ENCODE data around the gene ACTL7B.
"Not testable (repeated sequence)": the region's sequence is repeated elsewhere in the genome, so short reads cannot be mapped to it uniquely, and the experiment has no call there.

The ACTL7B gene

GRCh38 chr9:108839561-108839960 lies 16.2 kb downstream of the ACTL7B start:
- H3K4me1 ChIP-seq (ENCODE audit: control insufficient read depth in 1 of 2, insufficient read depth in 2 of 2, low read length in 2 of 2); H3K4me3 ChIP-seq (ENCODE audit: low read depth in 1 of 2, low read length in 2 of 2); H3K27me3 ChIP-seq (ENCODE audit: low read depth, low read length); H3K27ac ChIP-seq (ENCODE audit: low read length); H3K9me3 ChIP-seq (ENCODE audit: control insufficient read depth in 1 of 2, low read length in 2 of 2); H3K36me3 ChIP-seq (ENCODE audit: control insufficient read depth in 1 of 2, insufficient read depth in 2 of 2, low read length in 2 of 2): not testable (repeated sequence)

- H3K36me3 ChIP-seq (ENCODE audit: control insufficient read depth in 1 of 2, insufficient read depth in 2 of 2, low read length in 2 of 2) = no peaks in the 10 kb centered on the region
- H3K27me3 ChIP-seq (ENCODE audit: low read depth, low read length) = no peaks in the 10 kb centered on the region
- no peaks in the 10 kb centered on the region for H3K9me3 ChIP-seq (ENCODE audit: control insufficient read depth in 1 of 2, low read length in 2 of 2)
- H3K27ac ChIP-seq (ENCODE audit: low read length) = no peak overlapping the region
- H3K4me1 ChIP-seq (ENCODE audit: control insufficient read depth in 1 of 2, insufficient read depth in 2 of 2, low read length in 2 of 2) = no peaks in the 10 kb centered on the region
- no peak overlapping the region for H3K4me3 ChIP-seq (ENCODE audit: low read depth in 1 of 2, low read length in 2 of 2)
These were observed 17.8 kb downstream of the ACTL7B start for GRCh38 chr9:108838017-108838416.

- Histone ChIP-seq H3K36me3 (ENCODE audit: control insufficient read depth in 1 of 2, insufficient read depth in 2 of 2, low read length in 2 of 2) (no peaks in the 10 kb centered on the region), H3K4me1 (ENCODE audit: control insufficient read depth in 1 of 2, insufficient read depth in 2 of 2, low read length in 2 of 2) (no peaks in the 10 kb centered on the region), H3K4me3 (ENCODE audit: low read depth in 1 of 2, low read length in 2 of 2) (no peak overlapping the region), H3K27me3 (ENCODE audit: low read depth, low read length) (no peaks in the 10 kb centered on the region), H3K9me3 (ENCODE audit: control insufficient read depth in 1 of 2, low read length in 2 of 2) (no peaks in the 10 kb centered on the region), H3K27ac (ENCODE audit: low read length) (no peak overlapping the region)
These were observed 18.3 kb downstream of the ACTL7B start for GRCh38 chr9:108837530-108837929.

GRCh38 chr9:108836781-108837180 lies 19.0 kb downstream of the ACTL7B start:
- Histone ChIP-seq H3K9me3 (ENCODE audit: control insufficient read depth in 1 of 2, low read length in 2 of 2) (no peaks in the 10 kb centered on the region), H3K36me3 (ENCODE audit: control insufficient read depth in 1 of 2, insufficient read depth in 2 of 2, low read length in 2 of 2) (no peaks in the 10 kb centered on the region)

GRCh38 chr9:108836319-108836718 lies 19.5 kb downstream of the ACTL7B start:
- H3K36me3 ChIP-seq (ENCODE audit: control insufficient read depth in 1 of 2, insufficient read depth in 2 of 2, low read length in 2 of 2) = no peaks in the 10 kb centered on the region
- no peaks in the 10 kb centered on the region for H3K9me3 ChIP-seq (ENCODE audit: control insufficient read depth in 1 of 2, low read length in 2 of 2)
- H3K4me1 ChIP-seq (ENCODE audit: control insufficient read depth in 1 of 2, insufficient read depth in 2 of 2, low read length in 2 of 2) = no peaks in the 10 kb centered on the region
- no peak overlapping the region for H3K27ac ChIP-seq (ENCODE audit: low read length)
- no peaks in the 10 kb centered on the region for H3K27me3 ChIP-seq (ENCODE audit: low read depth, low read length)
- no peak overlapping the region for H3K4me3 ChIP-seq (ENCODE audit: low read depth in 1 of 2, low read length in 2 of 2)

More at GRCh38 chr9:108836781-108837180, 19.0 kb downstream of the ACTL7B start:
- H3K27me3 ChIP-seq (ENCODE audit: low read depth, low read length) = no peaks in the 10 kb centered on the region
- no peak overlapping the region for H3K4me3 ChIP-seq (ENCODE audit: low read depth in 1 of 2, low read length in 2 of 2)
- H3K27ac ChIP-seq (ENCODE audit: low read length) = no peak overlapping the region
- no peaks in the 10 kb centered on the region for H3K4me1 ChIP-seq (ENCODE audit: control insufficient read depth in 1 of 2, insufficient read depth in 2 of 2, low read length in 2 of 2)

- H3K27ac ChIP-seq (ENCODE audit: low read length) = no peak overlapping the region
- H3K4me1 ChIP-seq (ENCODE audit: control insufficient read depth in 1 of 2, insufficient read depth in 2 of 2, low read length in 2 of 2) = no peaks in the 10 kb centered on the region
These were observed 20.0 kb downstream of the ACTL7B start for GRCh38 chr9:108835831-108836230.

GRCh38 chr9:108834959-108835665 lies 20.7 kb downstream of the ACTL7B start:
- Histone ChIP-seq H3K36me3 (ENCODE audit: control insufficient read depth in 1 of 2, insufficient read depth in 2 of 2, low read length in 2 of 2) (no peaks in the 10 kb centered on the region), H3K4me3 (ENCODE audit: low read depth in 1 of 2, low read length in 2 of 2) (no peak overlapping the region), H3K9me3 (ENCODE audit: control insufficient read depth in 1 of 2, low read length in 2 of 2) (no peaks in the 10 kb centered on the region), H3K27me3 (ENCODE audit: low read depth, low read length) (no peaks in the 10 kb centered on the region), H3K4me1 (ENCODE audit: control insufficient read depth in 1 of 2, insufficient read depth in 2 of 2, low read length in 2 of 2) (no peaks in the 10 kb centered on the region), H3K27ac (ENCODE audit: low read length) (no peak overlapping the region)

More at GRCh38 chr9:108835831-108836230, 20.0 kb downstream of the ACTL7B start:
- H3K27me3 ChIP-seq (ENCODE audit: low read depth, low read length) = no peaks in the 10 kb centered on the region
- H3K4me3 ChIP-seq (ENCODE audit: low read depth in 1 of 2, low read length in 2 of 2) = no peak overlapping the region
- H3K9me3 ChIP-seq (ENCODE audit: control insufficient read depth in 1 of 2, low read length in 2 of 2) = no peaks in the 10 kb centered on the region
- no peaks in the 10 kb centered on the region for H3K36me3 ChIP-seq (ENCODE audit: control insufficient read depth in 1 of 2, insufficient read depth in 2 of 2, low read length in 2 of 2)

- no peaks in the 10 kb centered on the region for H3K9me3 ChIP-seq (ENCODE audit: control insufficient read depth in 1 of 2, low read length in 2 of 2)
- no peak overlapping the region for H3K4me3 ChIP-seq (ENCODE audit: low read depth in 1 of 2, low read length in 2 of 2)
- no peak overlapping the region for H3K27ac ChIP-seq (ENCODE audit: low read length)
- no peaks in the 10 kb centered on the region for H3K4me1 ChIP-seq (ENCODE audit: control insufficient read depth in 1 of 2, insufficient read depth in 2 of 2, low read length in 2 of 2)
- H3K27me3 ChIP-seq (ENCODE audit: low read depth, low read length) = no peaks in the 10 kb centered on the region
- H3K36me3 ChIP-seq (ENCODE audit: control insufficient read depth in 1 of 2, insufficient read depth in 2 of 2, low read length in 2 of 2) = no peaks in the 10 kb centered on the region
These were observed 23.6 kb downstream of the ACTL7B start for GRCh38 chr9:108832179-108832500.

GRCh38 chr9:108831496-108832178 lies 24.1 kb downstream of the ACTL7B start:
- Histone ChIP-seq H3K27ac (ENCODE audit: low read length) (no peak overlapping the region), H3K27me3 (ENCODE audit: low read depth, low read length) (no peaks in the 10 kb centered on the region), H3K36me3 (ENCODE audit: control insufficient read depth in 1 of 2, insufficient read depth in 2 of 2, low read length in 2 of 2) (no peaks in the 10 kb centered on the region)

GRCh38 chr9:108830272-108830671 lies 25.5 kb downstream of the ACTL7B start:
- H3K4me1 ChIP-seq (ENCODE audit: control insufficient read depth in 1 of 2, insufficient read depth in 2 of 2, low read length in 2 of 2) = no peaks in the 10 kb centered on the region

More at GRCh38 chr9:108831496-108832178, 24.1 kb downstream of the ACTL7B start:
- Histone ChIP-seq H3K9me3 (ENCODE audit: control insufficient read depth in 1 of 2, low read length in 2 of 2) (no peaks in the 10 kb centered on the region), H3K4me1 (ENCODE audit: control insufficient read depth in 1 of 2, insufficient read depth in 2 of 2, low read length in 2 of 2) (no peaks in the 10 kb centered on the region), H3K4me3 (ENCODE audit: low read depth in 1 of 2, low read length in 2 of 2) (no peak overlapping the region)

GRCh38 chr9:108823829-108824228 lies 32.0 kb downstream of the ACTL7B start:
- Histone ChIP-seq H3K9me3 (ENCODE audit: control insufficient read depth in 1 of 2, low read length in 2 of 2) (peaks cover 0 to 6% of the 10 kb centered on the region in 2 donors), H3K36me3 (ENCODE audit: control insufficient read depth in 1 of 2, insufficient read depth in 2 of 2, low read length in 2 of 2) (no peaks in the 10 kb centered on the region), H3K4me1 (ENCODE audit: control insufficient read depth in 1 of 2, insufficient read depth in 2 of 2, low read length in 2 of 2) (no peaks in the 10 kb centered on the region), H3K27ac (ENCODE audit: low read length) (no peak overlapping the region), H3K27me3 (ENCODE audit: low read depth, low read length) (no peaks in the 10 kb centered on the region), H3K4me3 (ENCODE audit: low read depth in 1 of 2, low read length in 2 of 2) (no peak overlapping the region)

More at GRCh38 chr9:108830272-108830671, 25.5 kb downstream of the ACTL7B start:
- Histone ChIP-seq H3K9me3 (ENCODE audit: control insufficient read depth in 1 of 2, low read length in 2 of 2) (no peaks in the 10 kb centered on the region), H3K27ac (ENCODE audit: low read length) (no peak overlapping the region), H3K27me3 (ENCODE audit: low read depth, low read length) (no peaks in the 10 kb centered on the region), H3K36me3 (ENCODE audit: control insufficient read depth in 1 of 2, insufficient read depth in 2 of 2, low read length in 2 of 2) (no peaks in the 10 kb centered on the region), H3K4me3 (ENCODE audit: low read depth in 1 of 2, low read length in 2 of 2) (no peak overlapping the region)

Data from muscle layer of duodenum (tissue), 2 donors.